Measurements from ENCODE around the gene GFOD1.

GFOD1 gene

DNA sequence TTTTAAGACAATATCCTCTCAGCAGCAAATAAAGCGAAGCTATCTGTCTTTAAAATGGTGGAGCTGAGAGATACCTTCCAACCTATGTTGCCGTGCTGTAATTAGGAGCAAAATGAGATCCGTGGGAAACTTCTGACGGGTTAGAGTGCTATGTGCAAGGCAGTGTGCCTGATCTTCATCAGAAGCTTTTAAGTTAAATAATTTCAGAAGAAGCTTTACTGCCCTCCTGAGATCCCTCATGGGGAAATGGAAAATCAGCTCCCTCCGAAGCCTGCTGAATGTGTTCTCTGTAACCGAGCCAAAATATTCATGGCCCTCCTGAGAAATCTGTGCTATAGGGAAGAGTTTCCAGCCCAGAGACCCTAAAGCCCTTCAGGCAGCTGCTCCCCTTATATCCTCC is 115.3 kb downstream of the GFOD1 start:
- DNase-seq (ENCODE audit: insufficient read length) (no peak), FAIRE-seq (no peak)
- TF ChIP-seq POLR2AphosphoS5 (IDR thresholded peaks at IDR 0.05; ENCODE audit: low read depth, low read length) (no peak), TAF1 (IDR thresholded peaks at IDR 0.05; ENCODE audit: borderline replicate concordance, low read depth, low read length) (no peak), POLR2A (IDR thresholded peaks at IDR 0.05; ENCODE audit: low read depth, low read length) (no peak)

DNA sequence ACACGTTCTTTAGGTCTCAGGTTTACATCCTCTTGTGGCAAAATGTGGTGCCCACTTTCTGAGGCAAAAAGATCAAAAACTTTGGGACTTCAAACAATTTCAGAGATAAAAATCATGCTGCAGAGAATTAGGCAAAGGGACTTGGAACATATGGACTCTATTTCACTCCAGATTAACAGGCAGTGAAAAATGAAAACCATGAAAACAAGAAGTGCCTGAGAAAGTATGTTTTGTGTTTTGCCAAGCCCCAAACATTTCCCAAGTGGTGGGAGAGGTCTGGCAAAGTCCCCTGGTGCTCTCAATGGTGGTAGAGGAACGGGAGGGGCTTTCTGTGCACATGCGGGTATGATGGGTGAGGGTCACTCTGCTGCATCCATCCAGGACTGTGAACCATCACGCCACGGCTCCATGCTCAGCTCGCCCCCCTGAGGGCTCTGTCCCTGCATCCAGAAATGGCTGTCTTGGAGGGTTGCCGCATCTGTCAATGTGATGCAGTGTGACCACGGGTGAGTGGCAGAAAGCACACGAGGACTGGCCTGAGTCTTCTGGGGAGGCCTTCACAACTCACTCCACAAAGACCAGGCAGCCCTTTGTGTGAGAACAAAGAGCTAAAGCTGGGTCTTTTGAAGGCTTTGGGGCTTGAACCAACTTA is 115.9 kb downstream of the GFOD1 start:
- DNase-seq (ENCODE audit: insufficient read length) (no peak), FAIRE-seq (no peak)
- TF ChIP-seq POLR2AphosphoS5 (IDR thresholded peaks at IDR 0.05; ENCODE audit: low read depth, low read length) (no peak), POLR2A (IDR thresholded peaks at IDR 0.05; ENCODE audit: low read depth, low read length) (no peak), TAF1 (IDR thresholded peaks at IDR 0.05; ENCODE audit: borderline replicate concordance, low read depth, low read length) (no peak)

DNA sequence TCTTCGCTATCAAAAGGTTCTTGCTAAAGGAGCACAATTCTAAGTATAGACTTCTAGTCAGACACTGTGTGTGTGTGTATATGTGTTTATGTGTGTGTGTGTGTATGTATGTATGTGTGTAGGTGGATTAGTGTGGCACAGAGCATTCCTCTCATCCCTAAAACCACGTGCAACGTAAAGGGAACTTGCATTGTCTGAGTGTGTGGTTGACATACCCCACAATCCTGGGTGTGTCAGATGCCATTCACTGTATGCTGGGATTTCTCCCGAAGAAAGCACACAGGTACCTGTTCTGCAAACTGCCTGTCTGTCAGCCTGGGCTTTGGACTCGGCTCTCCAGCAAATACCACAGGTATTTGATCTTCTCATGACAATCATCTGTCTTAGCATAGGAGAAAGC is 116.8 kb downstream of the GFOD1 start:
- TF ChIP-seq POLR2A (IDR thresholded peaks at IDR 0.05; ENCODE audit: low read depth, low read length), result no peak
- no peak for TF ChIP-seq POLR2AphosphoS5 (IDR thresholded peaks at IDR 0.05; ENCODE audit: low read depth, low read length)
- no peak for TF ChIP-seq TAF1 (IDR thresholded peaks at IDR 0.05; ENCODE audit: borderline replicate concordance, low read depth, low read length)
- FAIRE-seq (no peak), DNase-seq (ENCODE audit: insufficient read length) (no peak)

DNA sequence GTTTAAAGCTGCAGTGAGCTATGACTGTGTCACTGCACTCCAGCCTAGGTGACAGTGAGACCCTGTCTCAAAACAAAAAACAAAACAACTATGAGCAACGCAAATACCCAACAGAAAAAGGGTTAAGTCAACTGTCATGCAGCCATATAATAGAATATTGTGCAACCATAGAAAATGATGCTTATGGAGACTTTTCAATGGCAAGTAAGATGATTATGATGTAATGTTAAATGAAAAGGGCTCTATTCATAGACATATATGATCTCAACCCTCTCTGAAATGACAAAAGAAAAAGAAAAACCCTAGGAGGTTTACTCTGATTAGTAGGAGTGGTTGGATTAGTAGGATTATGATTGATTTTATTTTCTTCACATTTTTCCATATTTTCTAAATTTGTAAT is 117.8 kb downstream of the GFOD1 start:
- TF ChIP-seq POLR2A (IDR thresholded peaks at IDR 0.05; ENCODE audit: low read depth, low read length) (no peak), POLR2AphosphoS5 (IDR thresholded peaks at IDR 0.05; ENCODE audit: low read depth, low read length) (no peak), TAF1 (IDR thresholded peaks at IDR 0.05; ENCODE audit: borderline replicate concordance, low read depth, low read length) (no peak)
- FAIRE-seq (no peak), DNase-seq (ENCODE audit: insufficient read length) (no peak)

DNA sequence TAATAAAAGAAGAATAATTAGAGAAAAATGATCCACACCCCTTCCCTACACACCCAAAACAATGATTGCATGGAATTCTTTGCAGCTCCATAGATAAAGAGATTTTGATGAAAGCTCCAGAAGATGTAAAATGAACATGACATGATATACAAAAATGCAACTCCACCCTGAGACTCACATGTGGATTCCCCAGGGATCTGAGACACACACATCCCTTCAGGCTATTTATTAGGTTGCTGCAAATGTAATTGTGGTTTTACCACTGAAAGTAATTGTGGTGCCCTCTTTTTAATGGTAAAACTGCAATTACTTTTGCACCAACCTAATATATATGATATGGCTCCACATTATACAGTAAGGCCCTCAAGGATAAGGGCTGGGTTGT is 118.7 kb downstream of the GFOD1 start:
- TF ChIP-seq POLR2A (IDR thresholded peaks at IDR 0.05; ENCODE audit: low read depth, low read length), result no peak
- TF ChIP-seq TAF1 (IDR thresholded peaks at IDR 0.05; ENCODE audit: borderline replicate concordance, low read depth, low read length), result no peak
- no peak for TF ChIP-seq POLR2AphosphoS5 (IDR thresholded peaks at IDR 0.05; ENCODE audit: low read depth, low read length)
- no peak for FAIRE-seq
- DNase-seq (ENCODE audit: insufficient read length), result no peak

DNA sequence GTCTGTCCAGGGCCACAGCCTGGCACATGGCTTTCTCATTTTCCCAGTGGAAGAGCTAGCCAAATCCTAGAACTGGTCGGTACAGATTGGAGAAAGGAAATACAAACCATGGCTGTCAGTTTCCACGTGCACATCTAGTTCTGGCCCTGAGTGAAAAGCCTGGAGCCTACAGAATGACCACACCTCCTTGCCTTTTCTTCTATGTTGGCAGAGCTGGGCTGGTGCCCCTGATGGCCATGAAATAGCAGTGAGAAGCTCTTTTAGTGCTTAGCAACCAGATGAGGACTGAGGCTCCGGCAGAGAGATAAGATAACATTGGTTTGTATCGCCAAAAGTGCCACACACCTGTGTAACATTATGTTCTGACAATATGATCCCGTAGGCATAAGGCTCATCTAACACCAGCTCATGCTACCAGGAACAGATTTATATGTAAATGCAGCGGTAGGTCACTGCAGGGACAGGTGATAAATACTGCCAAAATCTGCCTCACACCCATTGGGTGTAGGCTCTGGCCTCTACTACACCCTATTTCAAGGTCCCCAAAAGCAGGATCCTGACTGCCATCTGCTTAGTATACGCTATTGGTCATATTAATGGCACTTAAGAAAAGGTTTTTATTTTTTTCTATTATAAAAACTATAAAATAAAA is 119.2 kb downstream of the GFOD1 start:
- TF ChIP-seq POLR2AphosphoS5 (IDR thresholded peaks at IDR 0.05; ENCODE audit: low read depth, low read length), result no peak
- DNase-seq (ENCODE audit: insufficient read length), result no peak
- no peak for FAIRE-seq

DNA sequence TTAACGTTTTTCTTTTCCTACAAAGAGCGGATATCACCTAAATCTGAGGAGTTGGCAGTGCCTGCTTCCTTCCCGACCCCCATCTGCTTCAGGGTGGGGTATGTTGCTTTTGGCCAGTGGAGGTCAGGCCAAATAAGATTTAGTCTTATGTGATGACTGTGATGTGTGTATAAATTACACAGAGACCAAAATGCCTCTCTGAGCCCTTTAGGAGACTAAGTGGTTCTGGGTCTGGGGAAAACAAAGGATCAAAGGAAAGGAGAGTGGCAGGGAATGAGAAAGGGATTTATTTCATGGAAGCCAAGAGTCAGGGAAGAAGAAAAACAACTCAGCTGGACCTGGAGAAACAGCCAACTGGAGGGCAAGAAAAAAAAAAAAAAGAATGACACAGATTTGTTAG is 120.0 kb downstream of the GFOD1 start:
- DNase-seq (ENCODE audit: insufficient read length) (no peak), FAIRE-seq (no peak)
- no peak for TF ChIP-seq POLR2A (IDR thresholded peaks at IDR 0.05; ENCODE audit: low read depth, low read length)
- TF ChIP-seq POLR2AphosphoS5 (IDR thresholded peaks at IDR 0.05; ENCODE audit: low read depth, low read length), result no peak

DNA sequence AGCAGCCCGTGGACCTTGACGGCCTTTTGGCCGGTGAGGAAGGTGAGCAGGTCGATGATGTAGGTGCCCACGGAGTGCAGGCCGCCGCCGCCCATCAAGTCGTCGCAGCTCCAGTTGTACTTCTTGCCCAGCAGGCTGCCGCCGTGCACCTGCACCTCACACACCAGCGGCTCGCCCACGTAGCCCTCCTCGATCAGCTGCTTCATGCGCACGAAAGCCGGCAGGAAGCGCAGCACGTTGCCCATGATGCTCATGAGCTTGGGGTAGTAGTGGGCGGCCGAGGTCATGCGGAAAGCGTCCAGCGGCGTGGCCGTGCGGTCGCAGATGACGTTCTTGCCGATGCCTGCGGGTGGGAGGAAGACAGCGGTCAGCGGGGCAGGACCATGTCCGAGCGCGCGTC is 122.1 kb downstream of the GFOD1 start:
- FAIRE-seq (no peak), DNase-seq (ENCODE audit: insufficient read length) (no peak)
- TF ChIP-seq POLR2AphosphoS5 (IDR thresholded peaks at IDR 0.05; ENCODE audit: low read depth, low read length), result no peak
- no peak for TF ChIP-seq TAF1 (IDR thresholded peaks at IDR 0.05; ENCODE audit: borderline replicate concordance, low read depth, low read length)
- TF ChIP-seq POLR2A (IDR thresholded peaks at IDR 0.05; ENCODE audit: low read depth, low read length), result no peak

DNA sequence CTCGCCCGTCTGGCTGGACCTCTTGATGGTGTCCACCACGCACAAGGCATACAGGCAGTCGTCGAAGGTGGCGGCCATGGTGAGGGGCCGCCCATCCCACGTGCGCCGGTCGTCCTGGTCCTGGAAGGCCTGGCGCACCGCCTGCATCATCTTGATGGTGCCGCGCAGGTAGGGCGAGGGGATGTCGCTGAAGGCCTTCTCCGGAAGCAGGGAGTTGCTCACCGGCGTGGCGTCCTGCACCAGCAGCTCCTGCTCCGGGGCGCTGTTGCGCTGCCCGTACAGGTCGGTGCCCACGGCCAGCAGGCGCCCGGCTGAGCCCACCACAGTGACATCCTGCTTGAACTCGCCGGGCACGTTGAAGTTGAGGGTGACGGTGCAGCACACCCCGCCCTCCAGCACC is 122.6 kb downstream of the GFOD1 start:
- TF ChIP-seq POLR2AphosphoS5 (IDR thresholded peaks at IDR 0.05; ENCODE audit: low read depth, low read length), result no peak
- TF ChIP-seq TAF1 (IDR thresholded peaks at IDR 0.05; ENCODE audit: borderline replicate concordance, low read depth, low read length), result no peak
- no peak for TF ChIP-seq POLR2A (IDR thresholded peaks at IDR 0.05; ENCODE audit: low read depth, low read length)
- no peak for DNase-seq (ENCODE audit: insufficient read length)
- no peak for FAIRE-seq

DNA sequence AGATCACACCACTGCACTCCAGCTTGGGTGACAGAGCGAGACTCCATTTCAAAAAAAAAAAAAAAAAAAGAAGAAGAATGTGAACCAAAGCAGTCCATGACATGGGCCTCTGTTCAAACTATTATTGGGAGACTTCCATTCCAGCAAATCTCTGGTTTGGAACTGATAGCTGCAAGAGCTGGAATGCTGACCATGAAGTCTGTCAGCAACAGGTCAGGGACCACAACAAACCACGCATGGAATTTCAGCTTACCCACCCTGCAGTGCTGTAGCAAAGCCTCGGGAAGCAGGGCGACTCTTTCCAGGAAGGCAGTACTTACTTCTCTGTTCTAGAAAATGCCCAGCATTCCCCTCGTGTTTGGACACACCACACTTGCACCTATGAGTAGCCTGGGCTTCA is 125.0 kb downstream of the GFOD1 start:
- FAIRE-seq (no peak), DNase-seq (ENCODE audit: insufficient read length) (no peak)
- no peak for TF ChIP-seq TAF1 (IDR thresholded peaks at IDR 0.05; ENCODE audit: borderline replicate concordance, low read depth, low read length)
- TF ChIP-seq POLR2AphosphoS5 (IDR thresholded peaks at IDR 0.05; ENCODE audit: low read depth, low read length), result no peak
- TF ChIP-seq POLR2A (IDR thresholded peaks at IDR 0.05; ENCODE audit: low read depth, low read length), result no peak

DNA sequence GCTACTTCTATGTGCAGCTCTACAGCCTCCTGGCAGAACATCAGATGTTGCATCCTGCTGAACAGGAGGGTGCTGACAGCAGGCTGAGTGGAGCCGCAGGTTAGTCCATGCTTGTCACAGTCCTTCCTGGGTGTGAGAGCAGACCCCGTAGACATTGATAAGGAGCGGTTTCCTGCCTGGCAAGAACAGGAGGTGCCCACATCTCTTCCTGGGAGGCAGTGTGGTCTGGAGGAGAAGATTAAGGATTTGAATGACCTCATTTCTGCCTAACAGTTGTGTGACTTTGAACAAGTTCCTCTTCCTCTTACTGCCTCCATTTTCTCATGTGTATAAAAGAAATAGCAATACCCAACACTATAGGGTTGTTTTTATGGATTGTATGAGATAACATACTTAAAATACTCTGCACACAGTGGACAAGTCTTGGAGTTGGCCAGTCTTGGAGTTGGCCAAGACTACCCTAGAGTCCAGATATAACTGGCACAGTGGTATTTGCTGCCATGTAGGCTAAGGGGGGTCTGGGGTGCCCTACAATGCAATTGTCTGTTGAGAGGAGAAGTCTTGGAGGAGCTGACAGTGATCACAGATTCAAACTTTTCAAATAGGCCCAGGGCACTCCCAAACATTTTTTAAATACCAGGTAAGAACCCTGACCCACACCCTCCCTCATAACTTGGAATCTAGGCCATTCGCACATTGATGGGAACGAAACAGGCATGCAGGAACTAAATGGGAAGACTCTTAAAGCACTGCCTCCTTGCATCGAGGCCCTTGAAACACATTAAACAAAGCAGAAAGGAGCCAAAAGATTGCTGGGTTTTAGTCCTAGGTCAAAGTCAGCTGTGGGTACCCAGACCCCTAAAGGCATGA is 126.5 kb downstream of the GFOD1 start:
- no peak for DNase-seq (ENCODE audit: insufficient read length)
- no peak for FAIRE-seq
- TF ChIP-seq POLR2A (IDR thresholded peaks at IDR 0.05; ENCODE audit: low read depth, low read length) (no peak), POLR2AphosphoS5 (IDR thresholded peaks at IDR 0.05; ENCODE audit: low read depth, low read length) (no peak), TAF1 (IDR thresholded peaks at IDR 0.05; ENCODE audit: borderline replicate concordance, low read depth, low read length) (no peak)

DNA sequence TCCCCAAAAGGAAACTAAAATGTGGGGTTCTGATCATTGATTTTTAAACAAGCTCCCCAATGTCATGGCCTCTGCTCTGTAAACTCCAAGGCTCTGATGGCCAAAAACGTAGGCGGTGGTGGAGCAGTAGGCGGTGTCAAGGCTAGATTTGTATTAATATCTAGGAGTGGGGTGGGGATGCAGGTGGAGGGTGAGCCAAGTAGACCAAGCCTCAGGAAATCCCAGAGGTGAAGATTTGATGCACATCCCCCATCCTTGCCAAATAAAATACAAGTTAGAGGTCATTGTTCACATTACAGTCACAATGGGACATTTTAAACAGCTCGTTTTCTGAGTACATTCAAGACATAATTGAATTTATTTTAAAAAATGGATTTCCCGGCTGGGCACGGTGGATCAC is 128.1 kb downstream of the GFOD1 start:
- FAIRE-seq, result no peak
- no peak for DNase-seq (ENCODE audit: insufficient read length)
- TF ChIP-seq TAF1 (IDR thresholded peaks at IDR 0.05; ENCODE audit: borderline replicate concordance, low read depth, low read length) (no peak), POLR2A (IDR thresholded peaks at IDR 0.05; ENCODE audit: low read depth, low read length) (no peak), POLR2AphosphoS5 (IDR thresholded peaks at IDR 0.05; ENCODE audit: low read depth, low read length) (no peak)

Data from GM12892 (cell line).